OCI-LY1 (cell line): ENCODE data around the gene SHANK3.

ENCODE experiments used
- EZH2 ChIP-seq: fragments of 200-600 bp; sonication (generic), shearing (Covaris generic); IDR thresholded peaks from 2 replicates; pipeline ENCODE4 v1.8.0; 2017; ENCODE audit warnings: borderline replicate concordance, mixed run types, mild to moderate bottlenecking, antibody characterized with exemption, low read length, moderate library complexity, mixed read lengths
- TF ChIP-seq, protein P1 (sequence below): fragments of 200-600 bp; sonication (generic), shearing (Covaris generic); IDR thresholded peaks from 2 replicates; pipeline ENCODE4 v1.5.1; 2017; ENCODE audit warnings: mild to moderate bottlenecking, antibody characterized with exemption, low read length, moderate library complexity, mixed read lengths

DNA sequence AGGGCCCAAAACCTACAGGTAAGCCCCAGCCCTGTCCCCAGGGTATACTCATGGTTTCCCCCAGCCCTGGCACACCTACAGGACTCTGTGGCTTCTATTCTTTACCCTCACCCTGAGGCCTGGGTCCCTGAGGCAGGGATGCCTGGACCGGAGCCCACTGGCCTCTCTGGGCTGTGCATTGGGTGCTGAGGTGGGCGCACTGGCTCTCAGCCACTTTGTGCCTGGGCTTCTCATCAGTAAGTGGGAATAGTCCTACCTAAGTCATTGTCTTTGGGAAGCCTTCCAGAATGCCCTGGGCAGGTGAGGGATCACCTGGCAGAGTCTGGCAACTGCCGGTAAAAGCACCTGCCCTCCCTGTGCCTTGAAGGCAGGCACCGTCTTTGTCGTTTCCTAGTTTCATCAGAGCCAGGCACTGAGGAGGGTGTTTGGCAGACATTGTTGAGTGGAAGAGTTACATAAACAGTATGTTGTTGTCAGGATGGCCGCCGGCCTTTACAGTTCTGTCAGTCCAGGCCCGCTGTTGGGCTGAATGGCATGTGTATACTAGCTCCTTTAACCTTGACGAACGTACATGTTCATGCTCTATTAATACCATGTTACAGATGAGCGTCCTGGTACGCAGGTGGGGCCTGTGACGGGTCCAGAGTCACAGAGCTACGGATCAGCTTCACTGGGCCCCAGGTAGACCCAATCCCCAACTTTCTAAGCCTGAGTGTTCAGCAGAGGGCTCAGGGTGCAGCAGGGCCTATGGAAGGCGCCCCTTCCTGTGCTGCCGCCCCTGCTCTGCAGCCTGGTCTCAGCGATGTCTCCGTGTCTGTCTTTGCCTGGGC lies 23.0 kb downstream of the SHANK3 start:
- TF ChIP-seq, protein P1, sequence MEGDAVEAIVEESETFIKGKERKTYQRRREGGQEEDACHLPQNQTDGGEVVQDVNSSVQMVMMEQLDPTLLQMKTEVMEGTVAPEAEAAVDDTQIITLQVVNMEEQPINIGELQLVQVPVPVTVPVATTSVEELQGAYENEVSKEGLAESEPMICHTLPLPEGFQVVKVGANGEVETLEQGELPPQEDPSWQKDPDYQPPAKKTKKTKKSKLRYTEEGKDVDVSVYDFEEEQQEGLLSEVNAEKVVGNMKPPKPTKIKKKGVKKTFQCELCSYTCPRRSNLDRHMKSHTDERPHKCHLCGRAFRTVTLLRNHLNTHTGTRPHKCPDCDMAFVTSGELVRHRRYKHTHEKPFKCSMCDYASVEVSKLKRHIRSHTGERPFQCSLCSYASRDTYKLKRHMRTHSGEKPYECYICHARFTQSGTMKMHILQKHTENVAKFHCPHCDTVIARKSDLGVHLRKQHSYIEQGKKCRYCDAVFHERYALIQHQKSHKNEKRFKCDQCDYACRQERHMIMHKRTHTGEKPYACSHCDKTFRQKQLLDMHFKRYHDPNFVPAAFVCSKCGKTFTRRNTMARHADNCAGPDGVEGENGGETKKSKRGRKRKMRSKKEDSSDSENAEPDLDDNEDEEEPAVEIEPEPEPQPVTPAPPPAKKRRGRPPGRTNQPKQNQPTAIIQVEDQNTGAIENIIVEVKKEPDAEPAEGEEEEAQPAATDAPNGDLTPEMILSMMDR: no peak
- TF ChIP-seq EZH2: no peak
